Hepatocyte (in vitro differentiated cells): ENCODE measurements around the gene TMEM239.

Source experiments
- CTCF ChIP-seq: fragments of 200-600 bp; sonication (generic); IDR thresholded peaks from 2 replicates; pipeline ENCODE4 v1.5.1; 2016; ENCODE audit warnings: antibody characterized with exemption, mild to moderate bottlenecking; ENCODE audit not compliant: poor library complexity
- EZH2 ChIP-seq: fragments of 200-600 bp; sonication (generic); IDR thresholded peaks from 2 replicates; pipeline ENCODE4 v1.6.1; 2016; ENCODE audit warnings: antibody characterized with exemption, mild to moderate bottlenecking, borderline replicate concordance
- EZH2phosphoT487 ChIP-seq: fragments of 200-600 bp; sonication (generic); IDR thresholded peaks from one replicate; pipeline ENCODE4 v1.6.1; 2018; ENCODE audit warnings: antibody characterized with exemption, mild to moderate bottlenecking, low read depth, moderate library complexity; ENCODE audit not compliant: unreplicated experiment, severe bottlenecking

- TF ChIP-seq CTCF = no peak
- no peak for TF ChIP-seq EZH2phosphoT487
- no peak for TF ChIP-seq EZH2
Observed at GRCh38 chr20:2833761-2834160, 17.6 kb downstream of the TMEM239 start.
